OCI-LY7 (cell line): ENCODE measurements around the gene ZNF814.

ENCODE experiments used
- CTCF ChIP-seq: fragments of 200-600 bp; sonication (generic); conservative IDR thresholded peaks from 2 replicates; pipeline ENCODE4 v1.5.1; 2014; ENCODE audit warnings: mild to moderate bottlenecking, antibody characterized with exemption, low read length, moderate library complexity, mixed read lengths
- EZH2phosphoT487 ChIP-seq: fragments of 200-600 bp; sonication (generic); IDR thresholded peaks from 2 replicates; pipeline ENCODE4 v1.6.1; 2018; ENCODE audit warnings: low read depth, borderline replicate concordance, mild to moderate bottlenecking, mixed run types, antibody characterized with exemption, low read length, moderate library complexity, mixed read lengths

- no peak for TF ChIP-seq CTCF
- no peak for TF ChIP-seq EZH2phosphoT487
These were observed 72.2 kb downstream of the ZNF814 start for GRCh38 chr19:57816652-57817051.
